GM13977 (cell line): ENCODE results near the gene RFX2.

Experiments
- DNase-seq: peaks from one replicate; pipeline ENCODE4 v3.0.0; 2012; ENCODE audit warnings: low spot score
- CTCF ChIP-seq: IDR thresholded peaks from 2 replicates; pipeline ENCODE4 v1.5.1; 2012; ENCODE audit warnings: mild to moderate bottlenecking, control low read depth; ENCODE audit not compliant: insufficient read depth; ENCODE audit errors: extremely low read depth, missing control alignments
- in situ Hi-C: fragments of 300-500 bp; cut with MboI; formaldehyde crosslinking; loops from one replicate; pipeline ENCODE4 v1.12.0; 2022; ENCODE audit warnings: low sequenced_read_pairs, low pct_unique_long_range_greater_than_20kb, mixed read lengths, inconsistent platforms; ENCODE audit not compliant: unreplicated experiment

The RFX2 gene

GRCh38 chr19:6118043-6118442 lies 7.7 kb upstream of the RFX2 start:
- in situ Hi-C loops = loop anchor here (10.0 kb wide), 1 partner anchor 53 kb away; no protein-coding TSS in a partner anchor
- TF ChIP-seq CTCF = no peak
- no peak for DNase-seq

- no peak for DNase-seq
- no peak for TF ChIP-seq CTCF
- in situ Hi-C loops = loop anchor here (10.0 kb wide), 1 partner anchor 53 kb away; no protein-coding TSS in a partner anchor
Measured at GRCh38 chr19:6117534-6117933, 7.2 kb upstream of the RFX2 start.

- in situ Hi-C loops = loop anchor here (10.0 kb wide), 1 partner anchor 52 kb away; no protein-coding TSS in a partner anchor
- TF ChIP-seq CTCF = no peak
- no peak for DNase-seq
Measured at GRCh38 chr19:6116749-6117430, 6.6 kb upstream of the RFX2 start.

- in situ Hi-C loops = loop anchor here (10.0 kb wide), 1 partner anchor 51 kb away; no protein-coding TSS in a partner anchor
- no peak for DNase-seq
- TF ChIP-seq CTCF = no peak
Measured at GRCh38 chr19:6115992-6116391, 5.7 kb upstream of the RFX2 start.

- DNase-seq = no peak
- in situ Hi-C loops = loop anchor here (10.0 kb wide), 1 partner anchor 49 kb away; no protein-coding TSS in a partner anchor
- no peak for TF ChIP-seq CTCF
Measured at GRCh38 chr19:6113616-6114188, 3.4 kb upstream of the RFX2 start.

- TF ChIP-seq CTCF = no peak
- DNase-seq = no peak
- in situ Hi-C loops = loop anchor here (10.0 kb wide), 1 partner anchor 45 kb away; no protein-coding TSS in a partner anchor
Measured at GRCh38 chr19:6109947-6110346, 353 bp downstream of the RFX2 start.
